AG10803 (cell line): ENCODE measurements around the gene MIS12.

Experiments used
- DNase-seq: peaks from one replicate; pipeline ENCODE4 v3.0.0; 2010; ENCODE audit warnings: low read depth
- H3K4me3 ChIP-seq: 2 replicates; pipeline ENCODE4 v1.5.1; 2011; ENCODE audit warnings: mild to moderate bottlenecking, low read length, control low read depth
- TF ChIP-seq, protein P1 (sequence below): conservative IDR thresholded peaks from 2 replicates; pipeline ENCODE4 v1.5.1; 2011; ENCODE audit warnings: mild to moderate bottlenecking, low read length, control low read depth, inconsistent platforms

MIS12 gene

DNA sequence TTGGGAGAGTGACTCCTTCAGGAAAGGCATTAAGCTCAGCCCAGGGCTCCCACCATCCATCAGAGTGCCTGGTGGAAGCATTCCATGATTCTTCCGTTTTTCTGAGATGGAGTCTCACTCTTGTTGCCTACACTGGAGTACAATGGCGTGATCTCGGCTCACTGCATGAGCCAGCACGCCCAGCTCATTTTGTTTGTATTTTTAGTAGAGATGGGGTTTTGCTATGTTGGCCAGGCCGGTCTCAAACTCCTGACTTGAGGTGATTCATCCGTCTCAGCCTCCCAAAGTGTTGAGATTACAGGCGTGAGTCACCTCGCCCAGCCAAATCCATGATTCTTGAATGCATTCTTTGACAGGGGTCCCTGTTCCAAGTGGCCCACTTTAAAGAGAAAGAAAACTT, 23.1 kb downstream of the MIS12 start:
- DNase-seq: peak; percentile 40
- TF ChIP-seq, protein P1, sequence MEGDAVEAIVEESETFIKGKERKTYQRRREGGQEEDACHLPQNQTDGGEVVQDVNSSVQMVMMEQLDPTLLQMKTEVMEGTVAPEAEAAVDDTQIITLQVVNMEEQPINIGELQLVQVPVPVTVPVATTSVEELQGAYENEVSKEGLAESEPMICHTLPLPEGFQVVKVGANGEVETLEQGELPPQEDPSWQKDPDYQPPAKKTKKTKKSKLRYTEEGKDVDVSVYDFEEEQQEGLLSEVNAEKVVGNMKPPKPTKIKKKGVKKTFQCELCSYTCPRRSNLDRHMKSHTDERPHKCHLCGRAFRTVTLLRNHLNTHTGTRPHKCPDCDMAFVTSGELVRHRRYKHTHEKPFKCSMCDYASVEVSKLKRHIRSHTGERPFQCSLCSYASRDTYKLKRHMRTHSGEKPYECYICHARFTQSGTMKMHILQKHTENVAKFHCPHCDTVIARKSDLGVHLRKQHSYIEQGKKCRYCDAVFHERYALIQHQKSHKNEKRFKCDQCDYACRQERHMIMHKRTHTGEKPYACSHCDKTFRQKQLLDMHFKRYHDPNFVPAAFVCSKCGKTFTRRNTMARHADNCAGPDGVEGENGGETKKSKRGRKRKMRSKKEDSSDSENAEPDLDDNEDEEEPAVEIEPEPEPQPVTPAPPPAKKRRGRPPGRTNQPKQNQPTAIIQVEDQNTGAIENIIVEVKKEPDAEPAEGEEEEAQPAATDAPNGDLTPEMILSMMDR: no peak

DNA sequence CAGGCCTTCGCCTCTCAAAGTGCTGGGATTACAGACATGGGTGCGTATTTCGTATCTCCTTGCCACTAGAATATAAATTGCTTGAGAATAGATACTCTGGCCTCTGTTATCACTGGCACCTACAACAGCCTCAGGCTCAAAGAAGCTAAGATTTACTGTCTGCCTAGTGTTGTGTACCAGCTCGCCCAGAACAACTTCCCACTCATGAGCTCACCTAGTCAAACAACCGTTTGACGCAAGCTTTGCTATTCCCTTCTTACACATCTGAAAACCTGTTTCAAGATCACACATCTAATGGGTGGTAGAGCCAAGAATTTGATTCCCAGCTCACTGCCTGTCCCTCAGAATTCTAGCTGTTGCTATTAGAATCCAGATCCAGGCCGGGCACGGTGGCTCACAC, 24.4 kb downstream of the MIS12 start:
- TF ChIP-seq, protein P1: no peak
- H3K4me3 ChIP-seq: no peak overlapping the region
- DNase-seq: no peak

More for the DNA sequence above, 23.1 kb downstream of the MIS12 start:
- no peak overlapping the region for H3K4me3 ChIP-seq

DNA sequence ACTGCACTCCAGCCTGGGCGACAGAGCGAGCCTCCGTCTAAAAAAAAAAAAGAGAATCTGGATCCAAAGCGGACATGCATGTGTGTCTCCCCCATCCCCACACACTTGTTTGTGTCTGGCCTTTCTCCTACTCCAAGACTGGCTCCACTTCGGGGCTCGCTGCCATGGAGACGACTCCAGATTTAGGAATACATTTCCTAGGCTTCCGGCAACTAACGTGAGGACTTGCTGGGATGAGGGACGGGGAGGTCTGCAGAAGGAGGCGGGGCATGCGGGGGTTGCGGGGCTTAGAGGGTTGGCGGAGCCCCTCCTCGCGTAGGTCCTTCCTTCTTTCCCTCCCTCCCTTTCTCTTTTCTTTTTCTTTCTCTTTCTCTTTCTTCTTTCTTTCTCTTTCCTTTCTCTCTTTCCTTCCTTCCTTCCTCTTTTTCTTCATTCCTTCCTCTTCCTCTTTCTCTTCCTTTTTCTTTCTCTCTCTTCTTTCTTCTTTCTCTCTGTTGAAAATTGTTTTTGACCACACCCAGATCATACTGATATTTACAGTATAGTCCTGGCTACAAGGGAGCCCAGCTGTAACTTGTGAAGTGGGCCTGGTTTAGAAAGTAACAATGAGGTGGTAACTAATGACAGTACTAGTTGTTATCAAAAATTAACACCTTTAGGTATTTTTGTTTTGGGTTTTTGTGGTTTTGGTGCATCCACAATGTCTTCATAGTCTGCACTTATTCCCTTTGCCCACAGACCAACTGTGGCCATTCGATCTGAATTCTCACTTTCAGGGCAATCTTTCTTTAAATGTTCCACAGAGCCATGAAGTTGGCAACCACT, 25.2 kb downstream of the MIS12 start:
- no peak overlapping the region for H3K4me3 ChIP-seq
- DNase-seq: no peak
- TF ChIP-seq, protein P1: no peak

DNA sequence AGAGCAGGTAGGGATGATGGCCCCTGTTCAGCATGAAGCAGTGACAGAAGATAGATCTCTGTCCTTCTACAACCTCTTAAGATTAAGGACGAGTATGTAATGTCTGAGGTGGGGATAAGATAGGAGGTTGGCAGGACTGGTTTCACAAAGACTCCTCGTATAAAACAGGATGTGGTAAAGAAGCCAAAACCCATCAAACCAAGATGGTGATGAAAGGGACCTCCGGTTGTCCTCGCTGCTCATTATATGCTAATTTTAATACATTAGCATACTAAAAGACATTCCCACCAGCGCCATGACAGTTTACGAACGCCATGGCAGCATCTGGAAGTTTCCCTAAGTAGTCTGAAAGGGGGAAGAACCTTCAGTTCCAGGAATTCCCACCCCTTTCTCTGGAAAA, 27.3 kb downstream of the MIS12 start:
- TF ChIP-seq, protein P1: no peak
- H3K4me3 ChIP-seq: no peak overlapping the region
- no peak for DNase-seq

DNA sequence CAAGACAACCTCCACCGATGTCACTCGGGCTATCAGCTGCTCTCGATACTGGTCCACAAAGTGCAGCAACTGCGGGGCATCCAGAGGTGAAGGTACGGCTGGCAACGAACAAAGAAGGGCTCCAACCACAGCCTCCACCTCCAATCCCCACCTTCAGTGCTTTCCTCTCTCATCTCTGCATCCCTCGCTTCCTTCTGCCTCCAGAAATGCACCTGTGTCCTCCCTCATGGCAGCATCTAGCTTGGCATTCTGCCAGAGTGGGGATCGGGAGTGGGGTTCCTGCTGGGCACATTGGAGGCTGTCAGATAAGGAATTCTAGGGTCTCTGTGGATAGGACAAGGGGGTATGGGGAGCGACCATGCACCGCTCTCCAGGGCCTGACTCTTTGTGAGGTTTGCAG, 28.6 kb downstream of the MIS12 start:
- H3K4me3 ChIP-seq: no peak overlapping the region
- TF ChIP-seq, protein P1: no peak
- DNase-seq: no peak

DNA sequence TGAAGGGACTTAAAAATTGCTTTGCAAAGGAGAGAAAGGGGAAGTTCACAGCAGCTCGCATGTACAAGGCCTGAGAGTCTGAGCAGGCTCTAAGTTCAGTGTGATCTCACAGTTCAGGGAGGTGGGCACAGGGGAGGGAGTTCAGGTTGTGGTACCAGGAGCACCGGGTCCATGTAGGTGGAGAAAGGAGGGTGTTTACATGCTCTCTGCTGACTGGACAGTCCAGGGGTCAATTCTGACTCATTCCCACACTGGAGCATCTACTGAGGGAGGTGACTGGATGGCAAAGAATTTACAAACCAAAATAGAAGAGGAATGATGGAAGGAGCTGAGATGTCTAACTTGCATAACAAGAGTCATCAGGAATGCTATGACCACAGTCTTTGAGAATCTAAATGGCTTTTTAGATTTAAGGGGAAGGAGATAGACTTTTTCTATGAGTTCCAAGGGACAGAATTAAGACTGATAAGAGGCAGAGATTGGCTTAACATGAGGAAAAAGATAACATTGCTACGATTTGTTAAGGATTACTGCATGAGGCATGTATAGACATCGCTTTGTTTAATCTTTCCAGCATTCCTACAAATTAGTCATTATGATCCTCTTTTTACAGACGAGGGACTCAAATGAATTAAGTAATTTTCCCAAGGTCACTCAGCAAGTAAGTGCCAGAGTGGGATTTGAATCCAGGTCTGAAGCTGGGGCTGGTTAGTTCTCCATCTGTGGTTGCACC, 29.9 kb downstream of the MIS12 start:
- H3K4me3 ChIP-seq: no peak overlapping the region
- TF ChIP-seq, protein P1: no peak
- DNase-seq: peak; percentile 95

DNA sequence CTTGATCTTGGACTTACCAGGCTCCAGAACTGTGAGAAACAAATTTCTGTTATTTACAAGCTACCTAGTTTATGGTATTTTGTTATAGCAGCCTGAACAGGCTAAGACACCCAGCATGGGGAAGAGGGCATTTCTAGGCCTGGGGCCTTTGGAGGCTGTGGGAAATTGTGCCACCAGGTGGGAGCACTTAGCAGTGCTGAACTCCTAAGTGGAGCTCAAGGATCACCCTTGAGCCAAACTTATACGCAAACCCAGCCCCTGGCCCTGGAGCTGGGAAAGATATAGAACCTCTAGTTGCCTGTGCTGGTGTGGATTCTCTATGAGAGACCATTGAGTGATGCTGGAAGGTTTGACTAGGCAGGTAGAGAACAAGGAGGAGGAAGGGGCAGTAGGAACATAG, 36.1 kb downstream of the MIS12 start:
- TF ChIP-seq, protein P1: no peak

More for the DNA sequence above, 36.1 kb downstream of the MIS12 start:
- no peak overlapping the region for H3K4me3 ChIP-seq
- no peak for DNase-seq
